ENCODE data around the gene CIDEC.

- TF ChIP-seq, protein P1, sequence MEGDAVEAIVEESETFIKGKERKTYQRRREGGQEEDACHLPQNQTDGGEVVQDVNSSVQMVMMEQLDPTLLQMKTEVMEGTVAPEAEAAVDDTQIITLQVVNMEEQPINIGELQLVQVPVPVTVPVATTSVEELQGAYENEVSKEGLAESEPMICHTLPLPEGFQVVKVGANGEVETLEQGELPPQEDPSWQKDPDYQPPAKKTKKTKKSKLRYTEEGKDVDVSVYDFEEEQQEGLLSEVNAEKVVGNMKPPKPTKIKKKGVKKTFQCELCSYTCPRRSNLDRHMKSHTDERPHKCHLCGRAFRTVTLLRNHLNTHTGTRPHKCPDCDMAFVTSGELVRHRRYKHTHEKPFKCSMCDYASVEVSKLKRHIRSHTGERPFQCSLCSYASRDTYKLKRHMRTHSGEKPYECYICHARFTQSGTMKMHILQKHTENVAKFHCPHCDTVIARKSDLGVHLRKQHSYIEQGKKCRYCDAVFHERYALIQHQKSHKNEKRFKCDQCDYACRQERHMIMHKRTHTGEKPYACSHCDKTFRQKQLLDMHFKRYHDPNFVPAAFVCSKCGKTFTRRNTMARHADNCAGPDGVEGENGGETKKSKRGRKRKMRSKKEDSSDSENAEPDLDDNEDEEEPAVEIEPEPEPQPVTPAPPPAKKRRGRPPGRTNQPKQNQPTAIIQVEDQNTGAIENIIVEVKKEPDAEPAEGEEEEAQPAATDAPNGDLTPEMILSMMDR (IDR thresholded peaks at IDR 0.05) = no peak
- no peak for TF ChIP-seq EHMT2 (IDR thresholded peaks at IDR 0.05; ENCODE audit: low read depth)
- TF ChIP-seq BHLHE40 (IDR thresholded peaks at IDR 0.05; ENCODE audit: low read depth, low read length) = no peak
- TF ChIP-seq, protein P2, sequence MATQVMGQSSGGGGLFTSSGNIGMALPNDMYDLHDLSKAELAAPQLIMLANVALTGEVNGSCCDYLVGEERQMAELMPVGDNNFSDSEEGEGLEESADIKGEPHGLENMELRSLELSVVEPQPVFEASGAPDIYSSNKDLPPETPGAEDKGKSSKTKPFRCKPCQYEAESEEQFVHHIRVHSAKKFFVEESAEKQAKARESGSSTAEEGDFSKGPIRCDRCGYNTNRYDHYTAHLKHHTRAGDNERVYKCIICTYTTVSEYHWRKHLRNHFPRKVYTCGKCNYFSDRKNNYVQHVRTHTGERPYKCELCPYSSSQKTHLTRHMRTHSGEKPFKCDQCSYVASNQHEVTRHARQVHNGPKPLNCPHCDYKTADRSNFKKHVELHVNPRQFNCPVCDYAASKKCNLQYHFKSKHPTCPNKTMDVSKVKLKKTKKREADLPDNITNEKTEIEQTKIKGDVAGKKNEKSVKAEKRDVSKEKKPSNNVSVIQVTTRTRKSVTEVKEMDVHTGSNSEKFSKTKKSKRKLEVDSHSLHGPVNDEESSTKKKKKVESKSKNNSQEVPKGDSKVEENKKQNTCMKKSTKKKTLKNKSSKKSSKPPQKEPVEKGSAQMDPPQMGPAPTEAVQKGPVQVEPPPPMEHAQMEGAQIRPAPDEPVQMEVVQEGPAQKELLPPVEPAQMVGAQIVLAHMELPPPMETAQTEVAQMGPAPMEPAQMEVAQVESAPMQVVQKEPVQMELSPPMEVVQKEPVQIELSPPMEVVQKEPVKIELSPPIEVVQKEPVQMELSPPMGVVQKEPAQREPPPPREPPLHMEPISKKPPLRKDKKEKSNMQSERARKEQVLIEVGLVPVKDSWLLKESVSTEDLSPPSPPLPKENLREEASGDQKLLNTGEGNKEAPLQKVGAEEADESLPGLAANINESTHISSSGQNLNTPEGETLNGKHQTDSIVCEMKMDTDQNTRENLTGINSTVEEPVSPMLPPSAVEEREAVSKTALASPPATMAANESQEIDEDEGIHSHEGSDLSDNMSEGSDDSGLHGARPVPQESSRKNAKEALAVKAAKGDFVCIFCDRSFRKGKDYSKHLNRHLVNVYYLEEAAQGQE (IDR thresholded peaks at IDR 0.05) = no peak
- no peak for TF ChIP-seq SMC3 (IDR thresholded peaks at IDR 0.05)
- no peak for TF ChIP-seq JUN (IDR thresholded peaks at IDR 0.05)
- no peak for TF ChIP-seq HEYL (CRISPR knock-in tag; IDR thresholded peaks at IDR 0.05)
- no peak for TF ChIP-seq ZFP36 (IDR thresholded peaks at IDR 0.05; ENCODE audit: borderline replicate concordance, partially characterized antibody)
- no peak for TF ChIP-seq RAD21 (conservative IDR thresholded peaks at IDR 0.05 in 1 of 2, IDR thresholded peaks at IDR 0.05 in 1 of 2)
- TF ChIP-seq RFX5 (IDR thresholded peaks at IDR 0.05) = no peak
Observed at GRCh38 chr3:9861201-9861600, 18.9 kb downstream of the CIDEC start.
